Endometrial microvascular endothelial cells (primary cell): Measurements from ENCODE around the gene COL6A3. TPM values are rescaled to one million over a fixed set of nuclear protein-coding genes. Genes with fewer than 3 reads are reported as not detected.

ENCODE experiments used
- in situ Hi-C: cut with HindIII; loops from 2 replicates; pipeline ENCODE4 v1.10.0; 2017; ENCODE audit warnings: low sequenced_read_pairs, low pct_unique_long_range_greater_than_20kb; ENCODE audit errors: inconsistent ontology term
- total RNA-seq: library from RNA; depleted of rRNA; stranded (reverse); fragments of >200 nt; gene quantifications from one replicate; pipeline ENCODE4 v1.2.3, GENCODE V29; 2015; ENCODE audit errors: inconsistent ontology term

The COL6A3 gene
- total RNA-seq, 1 donor from 2014 or later = 36.1 TPM

GRCh38 chr2:237392186-237392585, 21.8 kb downstream of the COL6A3 start:
- in situ Hi-C loops = no loop called here

- in situ Hi-C loops = no loop called here
Observed at GRCh38 chr2:237391140-237391539, 22.8 kb downstream of the COL6A3 start.

- in situ Hi-C loops = no loop called here
Observed at GRCh38 chr2:237390235-237390634, 23.7 kb downstream of the COL6A3 start.

GRCh38 chr2:237389831-237390230, 24.1 kb downstream of the COL6A3 start:
- in situ Hi-C loops = no loop called here

GRCh38 chr2:237388036-237388435, 25.9 kb downstream of the COL6A3 start:
- in situ Hi-C loops = no loop called here

GRCh38 chr2:237384672-237385020, 29.3 kb downstream of the COL6A3 start:
- in situ Hi-C loops = no loop called here

GRCh38 chr2:237383991-237384671, 29.8 kb downstream of the COL6A3 start:
- in situ Hi-C loops = no loop called here

- in situ Hi-C loops = no loop called here
Observed at GRCh38 chr2:237380768-237381167, 33.2 kb downstream of the COL6A3 start.

GRCh38 chr2:237379636-237380035, 34.3 kb downstream of the COL6A3 start:
- in situ Hi-C loops = no loop called here

- in situ Hi-C loops = no loop called here
Observed at GRCh38 chr2:237378650-237379049, 35.3 kb downstream of the COL6A3 start.

- in situ Hi-C loops = no loop called here
Observed at GRCh38 chr2:237374284-237375060, 39.5 kb downstream of the COL6A3 start.

GRCh38 chr2:237371856-237372255, 42.1 kb downstream of the COL6A3 start:
- in situ Hi-C loops = no loop called here

- in situ Hi-C loops = no loop called here
Observed at GRCh38 chr2:237365671-237366070, 48.3 kb downstream of the COL6A3 start.

- in situ Hi-C loops = no loop called here
Observed at GRCh38 chr2:237364655-237365054, 49.3 kb downstream of the COL6A3 start.

- in situ Hi-C loops = no loop called here
Observed at GRCh38 chr2:237361194-237362004, 52.6 kb downstream of the COL6A3 start.

- in situ Hi-C loops = no loop called here
Observed at GRCh38 chr2:237359894-237360780, 53.8 kb downstream of the COL6A3 start.

- in situ Hi-C loops = no loop called here
Observed at GRCh38 chr2:237359518-237359840, 54.5 kb downstream of the COL6A3 start.

- in situ Hi-C loops = no loop called here
Observed at GRCh38 chr2:237358721-237359517, 55.0 kb downstream of the COL6A3 start.
